Endometrial microvascular endothelial cells (primary cell): ENCODE measurements around the gene RCAN2. TPM values are rescaled to one million over a fixed set of nuclear protein-coding genes. Genes with fewer than 3 reads are reported as not detected.

ENCODE experiments used
- in situ Hi-C: cut with HindIII; loops from 2 replicates; pipeline ENCODE4 v1.10.0; 2017; ENCODE audit warnings: low sequenced_read_pairs, low pct_unique_long_range_greater_than_20kb; ENCODE audit errors: inconsistent ontology term
- total RNA-seq: library from RNA; depleted of rRNA; stranded (reverse); fragments of >200 nt; gene quantifications from one replicate; pipeline ENCODE4 v1.2.3, GENCODE V29; 2015; ENCODE audit errors: inconsistent ontology term

The RCAN2 gene
- total RNA-seq, 1 donor from 2014 or later: 1.4 TPM

GRCh38 chr6:46210294-46210693 lies 281.0 kb downstream of the RCAN2 start:
- in situ Hi-C loops: no loop called here

- in situ Hi-C loops: no loop called here
These were observed 282.9 kb downstream of the RCAN2 start for GRCh38 chr6:46208303-46208702.

- in situ Hi-C loops: no loop called here
These were observed 284.1 kb downstream of the RCAN2 start for GRCh38 chr6:46207174-46207573.

GRCh38 chr6:46204880-46205650 lies 286.2 kb downstream of the RCAN2 start:
- in situ Hi-C loops: no loop called here

- in situ Hi-C loops: no loop called here
These were observed 287.7 kb downstream of the RCAN2 start for GRCh38 chr6:46203391-46204177.

- in situ Hi-C loops: no loop called here
These were observed 289.5 kb downstream of the RCAN2 start for GRCh38 chr6:46201702-46202101.

- in situ Hi-C loops: no loop called here
These were observed 291.9 kb downstream of the RCAN2 start for GRCh38 chr6:46199387-46199786.

GRCh38 chr6:46191961-46192360 lies 299.3 kb downstream of the RCAN2 start:
- in situ Hi-C loops: no loop called here

- in situ Hi-C loops: no loop called here
These were observed 300.4 kb downstream of the RCAN2 start for GRCh38 chr6:46190889-46191288.

- in situ Hi-C loops: no loop called here
These were observed 301.5 kb downstream of the RCAN2 start for GRCh38 chr6:46189726-46190125.

GRCh38 chr6:46186583-46186982 lies 304.7 kb downstream of the RCAN2 start:
- in situ Hi-C loops: no loop called here

- in situ Hi-C loops: no loop called here
These were observed 307.1 kb downstream of the RCAN2 start for GRCh38 chr6:46184114-46184513.

GRCh38 chr6:46175976-46176375 lies 315.3 kb downstream of the RCAN2 start:
- in situ Hi-C loops: no loop called here

GRCh38 chr6:46175446-46175845 lies 315.8 kb downstream of the RCAN2 start:
- in situ Hi-C loops: no loop called here

- in situ Hi-C loops: no loop called here
These were observed 316.3 kb downstream of the RCAN2 start for GRCh38 chr6:46174904-46175303.

- in situ Hi-C loops: no loop called here
These were observed 319.1 kb downstream of the RCAN2 start for GRCh38 chr6:46172176-46172575.

Other genes with a start within 250 kb of the RCAN2 start
- gene CYP39A1, start 161.4 kb upstream of the RCAN2 start, total RNA-seq: 0.09 TPM
- 0.46 TPM for gene SLC25A27, start 161.5 kb upstream of the RCAN2 start, total RNA-seq
- gene TDRD6, start 196.4 kb upstream of the RCAN2 start, total RNA-seq: not detected
- gene PLA2G7, start 243.9 kb upstream of the RCAN2 start, total RNA-seq: not detected